Sigmoid colon (tissue), 3 donors: ENCODE results near the gene EHMT2.

ENCODE experiments used
- POLR2A ChIP-seq, 2 donors: fragments of 450-650 bp; IDR thresholded peaks; one replicate each; pipeline ENCODE4 v1.6.1; 2016; ENCODE audit warnings: antibody characterized with exemption in 2 of 2, mild to moderate bottlenecking in 2 of 2, moderate library complexity in 2 of 2
- TF ChIP-seq, protein P1 (sequence below), 4 experiments: fragments of 450-650 bp in 3 of 4; fragments of 200-600 bp in 1 of 4; IDR thresholded peaks; one replicate each; pipeline ENCODE4 v1.5.1; 2016 to 2019; ENCODE audit warnings: antibody characterized with exemption in 4 of 4, mild to moderate bottlenecking in 3 of 4, moderate library complexity in 2 of 4

- no peak for TF ChIP-seq POLR2A (IDR thresholded peaks at IDR 0.05)
- TF ChIP-seq, protein P1, sequence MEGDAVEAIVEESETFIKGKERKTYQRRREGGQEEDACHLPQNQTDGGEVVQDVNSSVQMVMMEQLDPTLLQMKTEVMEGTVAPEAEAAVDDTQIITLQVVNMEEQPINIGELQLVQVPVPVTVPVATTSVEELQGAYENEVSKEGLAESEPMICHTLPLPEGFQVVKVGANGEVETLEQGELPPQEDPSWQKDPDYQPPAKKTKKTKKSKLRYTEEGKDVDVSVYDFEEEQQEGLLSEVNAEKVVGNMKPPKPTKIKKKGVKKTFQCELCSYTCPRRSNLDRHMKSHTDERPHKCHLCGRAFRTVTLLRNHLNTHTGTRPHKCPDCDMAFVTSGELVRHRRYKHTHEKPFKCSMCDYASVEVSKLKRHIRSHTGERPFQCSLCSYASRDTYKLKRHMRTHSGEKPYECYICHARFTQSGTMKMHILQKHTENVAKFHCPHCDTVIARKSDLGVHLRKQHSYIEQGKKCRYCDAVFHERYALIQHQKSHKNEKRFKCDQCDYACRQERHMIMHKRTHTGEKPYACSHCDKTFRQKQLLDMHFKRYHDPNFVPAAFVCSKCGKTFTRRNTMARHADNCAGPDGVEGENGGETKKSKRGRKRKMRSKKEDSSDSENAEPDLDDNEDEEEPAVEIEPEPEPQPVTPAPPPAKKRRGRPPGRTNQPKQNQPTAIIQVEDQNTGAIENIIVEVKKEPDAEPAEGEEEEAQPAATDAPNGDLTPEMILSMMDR (IDR thresholded peaks at IDR 0.05): no peak
Measured at GRCh38 chr6:31838968-31839367, 58.5 kb downstream of the EHMT2 start.
